HG02571 (cell line): ENCODE measurements around the gene SMIM23.
"Not testable (repeated sequence)": the region's sequence is repeated elsewhere in the genome, so short reads cannot be mapped to it uniquely, and the experiment has no call there.

Experiments
- ATAC-seq: cut with Tn5 transposase; IDR thresholded peaks from one replicate; pipeline ENCODE4 v1.9.1; 2021; ENCODE audit warnings: mild to moderate bottlenecking, moderate library complexity; ENCODE audit not compliant: unreplicated experiment

The SMIM23 gene

DNA sequence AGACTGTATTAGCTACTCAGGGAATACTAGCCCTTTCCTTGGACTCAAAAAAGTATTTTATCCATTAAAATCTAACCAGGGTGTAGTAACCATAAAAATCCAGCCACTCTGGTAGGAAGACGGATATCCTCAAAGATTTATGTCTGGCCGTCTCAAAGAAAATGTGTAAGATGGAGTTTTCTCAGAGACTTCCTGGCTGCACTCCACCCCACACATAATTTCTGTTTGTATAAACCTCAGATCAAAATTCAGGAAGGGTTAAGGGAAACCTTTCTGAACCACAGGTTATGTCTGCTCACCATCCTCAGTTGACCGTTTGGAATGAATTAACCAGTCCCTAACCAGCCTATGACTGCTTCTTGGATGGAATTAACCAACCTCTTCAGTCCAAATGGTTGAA is 13.8 kb upstream of the SMIM23 start:
- ATAC-seq = no peak

- ATAC-seq = no peak
Measured at GRCh38 chr5:171773106-171773505, 12.5 kb upstream of the SMIM23 start.

DNA sequence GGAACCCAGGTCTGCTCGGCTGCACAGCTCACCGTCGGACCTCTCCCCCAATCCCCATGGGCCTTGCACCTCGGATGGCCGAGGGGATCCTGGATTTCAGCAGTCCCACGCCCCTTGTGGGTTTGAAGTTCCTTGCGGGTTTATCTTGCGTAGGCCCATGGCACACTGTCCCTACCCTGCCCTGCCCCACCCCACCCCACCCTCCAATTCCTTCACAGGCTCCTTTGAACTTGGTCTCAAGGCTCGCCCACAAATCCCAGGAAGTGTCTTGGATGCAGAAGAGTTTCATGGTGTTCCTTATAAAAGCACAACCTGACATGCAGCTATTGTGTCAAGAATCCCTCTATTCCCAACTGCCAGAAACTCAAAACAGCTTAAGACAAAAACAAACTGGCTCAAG is 11.2 kb upstream of the SMIM23 start:
- ATAC-seq = no peak

DNA sequence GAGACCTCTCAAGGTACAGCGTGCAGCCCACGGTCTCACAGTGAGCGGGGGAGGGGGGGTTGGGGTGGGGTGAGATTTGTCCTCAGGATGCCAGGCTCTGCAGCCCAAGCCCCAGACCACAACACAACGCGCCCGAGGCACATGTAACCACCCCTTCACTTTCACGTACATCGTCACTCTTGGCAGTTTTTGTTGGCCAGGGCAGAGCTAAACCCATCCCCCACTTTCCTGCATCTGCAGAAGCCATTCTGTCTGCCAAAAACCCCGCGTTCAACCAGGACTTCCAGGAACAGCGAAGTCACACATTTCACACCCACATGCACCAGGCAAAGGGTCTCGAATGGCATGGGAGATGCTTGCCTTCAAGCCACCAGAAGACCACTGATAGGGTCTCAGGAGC is 9.4 kb upstream of the SMIM23 start:
- no peak for ATAC-seq

GRCh38 chr5:171776770-171777759 is 8.6 kb upstream of the SMIM23 start:
- ATAC-seq = no peak

GRCh38 chr5:171781744-171782143 is 3.9 kb upstream of the SMIM23 start:
- ATAC-seq = not testable (repeated sequence)

DNA sequence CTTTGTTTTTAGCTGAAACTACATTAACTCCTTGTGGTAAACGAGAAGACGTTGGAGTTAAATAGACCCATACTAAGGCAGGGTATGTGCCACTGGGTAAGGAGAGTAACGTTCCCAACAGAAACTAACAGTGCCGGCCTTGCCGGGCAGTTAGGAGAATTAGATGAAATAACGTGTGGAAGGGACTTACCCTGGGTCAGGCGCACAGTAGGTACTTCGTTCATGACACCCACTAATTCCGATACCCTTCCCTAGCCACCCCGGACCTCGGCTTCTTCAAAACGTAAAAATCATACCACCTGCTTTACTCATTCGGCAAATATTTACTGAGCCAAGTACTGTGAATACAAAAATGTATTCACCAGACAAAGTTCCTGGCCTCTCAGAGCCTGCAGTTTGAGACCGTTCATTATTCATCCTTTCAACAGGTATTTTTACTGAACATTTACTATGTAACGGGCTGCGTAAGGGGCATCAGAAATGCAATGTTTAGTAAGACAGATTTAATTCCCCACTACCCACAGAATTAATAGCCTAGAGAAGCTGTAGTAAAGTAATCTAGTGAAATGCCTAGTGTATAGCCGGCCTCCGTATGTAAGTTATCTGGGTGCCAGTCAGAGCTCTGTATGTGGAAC is 3.2 kb upstream of the SMIM23 start:
- ATAC-seq = no peak

- ATAC-seq = no peak
Measured at GRCh38 chr5:171783051-171783450, 2.6 kb upstream of the SMIM23 start.

DNA sequence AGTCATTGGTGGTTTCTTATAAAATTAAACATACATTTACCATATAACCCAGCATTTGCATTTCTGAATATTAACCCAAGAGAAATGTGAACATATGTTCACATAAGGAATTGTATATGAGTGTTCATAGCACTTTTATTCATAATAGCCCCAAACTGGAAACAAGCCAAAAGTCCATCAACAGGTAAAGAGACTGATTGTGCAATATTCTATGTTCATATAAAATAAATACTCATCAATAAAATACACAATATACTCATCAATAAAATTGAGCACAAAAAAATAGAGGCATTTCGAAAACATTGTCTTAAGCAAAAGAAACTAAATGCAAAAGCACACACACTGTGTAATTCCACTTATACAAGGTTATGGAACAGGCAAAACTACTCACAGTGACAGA is 3.7 kb downstream of the SMIM23 start:
- ATAC-seq = no peak

DNA sequence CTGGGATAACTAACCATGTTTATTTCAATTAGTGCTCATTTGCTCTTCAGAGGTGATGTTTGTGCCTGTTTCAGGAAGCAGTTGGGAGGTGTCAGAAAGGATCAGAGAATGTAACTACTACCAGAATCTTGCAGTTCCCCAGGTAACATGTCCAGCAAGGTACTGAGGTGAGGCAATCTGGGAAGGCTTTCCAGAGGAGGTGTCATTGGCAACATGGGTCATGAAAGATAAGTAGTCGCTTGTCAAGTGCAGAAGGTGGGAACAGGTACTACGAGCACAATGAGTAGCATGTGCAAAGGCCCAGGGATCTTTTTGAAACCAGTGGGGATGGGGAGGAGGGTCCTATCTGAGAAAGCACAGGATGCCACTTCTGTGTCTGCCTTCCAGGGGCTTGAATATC is 4.8 kb downstream of the SMIM23 start:
- no peak for ATAC-seq

GRCh38 chr5:171794470-171794960 is 8.9 kb downstream of the SMIM23 start:
- ATAC-seq = no peak

DNA sequence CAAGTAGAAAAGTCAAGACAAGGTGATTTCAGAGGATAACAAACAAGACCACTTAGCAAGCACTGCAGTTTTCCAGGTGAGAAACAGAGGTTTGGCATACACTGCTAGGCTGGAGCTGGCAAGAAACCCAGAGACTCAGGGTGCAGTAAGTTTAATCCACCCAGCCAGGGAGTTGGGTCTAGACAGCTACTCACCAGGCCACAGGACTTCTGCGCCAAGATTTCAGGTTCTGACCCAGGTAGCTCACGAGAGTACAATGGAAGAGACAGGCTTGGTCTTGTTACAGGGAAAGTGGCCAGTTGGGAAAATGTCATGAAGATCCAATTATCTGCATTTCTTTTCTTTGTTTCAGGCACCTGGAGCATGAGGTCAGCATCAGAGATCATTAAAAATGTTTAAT is 9.8 kb downstream of the SMIM23 start:
- ATAC-seq = no peak

DNA sequence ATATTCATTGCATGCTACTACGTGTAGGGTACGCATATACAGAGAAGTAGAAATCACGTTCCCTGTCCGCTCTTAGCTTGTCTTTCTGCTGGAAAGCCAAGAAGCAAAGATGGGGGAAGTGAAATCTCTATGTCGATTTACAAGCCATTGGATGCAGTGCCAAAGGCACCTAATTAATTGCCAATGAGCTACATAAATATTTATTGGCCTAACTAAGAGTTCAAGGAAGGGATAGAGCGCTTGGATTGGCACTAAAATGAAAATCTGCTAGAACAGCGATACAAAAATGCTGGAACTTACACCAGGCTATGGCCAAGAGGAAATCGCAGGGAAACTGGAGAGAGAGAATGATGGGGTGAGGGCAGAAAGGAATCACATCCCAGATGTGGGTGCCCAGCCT is 10.8 kb downstream of the SMIM23 start:
- ATAC-seq = no peak

DNA sequence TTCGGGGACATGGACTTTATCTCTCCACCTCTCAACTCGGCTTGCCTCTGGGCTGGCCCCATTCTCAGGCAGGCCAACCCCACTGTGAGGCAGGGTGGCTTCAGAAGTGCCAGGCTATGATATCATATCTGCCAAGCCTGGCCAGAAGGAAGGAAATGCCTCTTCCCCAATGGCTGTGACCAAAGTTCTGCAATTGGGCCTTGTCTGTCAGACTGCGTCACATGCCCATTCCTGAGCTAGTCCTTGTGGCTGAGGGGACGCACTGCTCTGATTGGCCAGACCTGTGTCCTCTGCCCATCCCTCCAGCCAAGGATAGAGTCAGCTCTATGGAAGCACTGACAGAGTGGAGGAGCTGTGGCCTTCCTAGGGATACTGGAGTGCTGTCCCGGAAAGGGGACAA is 11.9 kb downstream of the SMIM23 start:
- no peak for ATAC-seq

DNA sequence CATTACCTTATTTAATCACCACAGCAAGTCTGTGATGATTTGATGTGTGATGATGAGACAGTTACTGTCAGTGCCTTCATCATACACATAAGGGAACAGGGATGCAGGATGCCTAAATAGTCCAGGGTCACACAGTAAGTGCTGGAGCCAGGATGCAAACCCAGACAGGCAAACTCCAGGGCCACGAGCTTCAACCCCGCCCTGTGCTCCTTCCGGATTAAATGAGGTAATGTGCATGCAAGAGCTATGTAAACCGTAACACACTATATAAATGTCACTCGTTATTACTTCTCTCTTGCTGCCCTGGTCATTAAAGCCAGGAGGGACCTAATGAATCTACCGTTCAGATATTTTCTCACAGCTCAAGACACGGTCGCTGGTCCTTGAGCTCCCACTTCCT is 12.8 kb downstream of the SMIM23 start:
- ATAC-seq = no peak

DNA sequence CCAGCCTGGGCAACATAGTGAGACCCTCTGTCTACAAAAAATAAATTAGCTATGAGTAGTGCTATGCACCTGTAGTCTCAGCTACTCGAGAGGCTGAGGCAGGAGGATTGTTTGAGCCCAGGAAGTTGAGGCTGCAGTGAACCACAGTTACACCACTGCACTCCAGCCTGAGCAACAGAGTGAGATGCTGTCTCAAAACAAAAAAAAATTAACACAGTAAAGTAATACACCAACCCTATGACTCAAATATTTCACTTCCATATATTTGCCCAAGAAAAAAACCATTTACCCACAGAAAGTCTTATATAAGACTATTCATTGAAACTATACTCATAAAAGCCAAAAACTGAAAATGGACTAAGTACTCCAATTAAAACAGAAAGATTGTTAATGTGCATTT is 16.2 kb downstream of the SMIM23 start:
- no peak for ATAC-seq

- ATAC-seq = no peak
Measured at GRCh38 chr5:171805746-171806145, 20.1 kb downstream of the SMIM23 start.

- ATAC-seq = no peak
Measured at GRCh38 chr5:171806976-171807747, 21.5 kb downstream of the SMIM23 start.

DNA sequence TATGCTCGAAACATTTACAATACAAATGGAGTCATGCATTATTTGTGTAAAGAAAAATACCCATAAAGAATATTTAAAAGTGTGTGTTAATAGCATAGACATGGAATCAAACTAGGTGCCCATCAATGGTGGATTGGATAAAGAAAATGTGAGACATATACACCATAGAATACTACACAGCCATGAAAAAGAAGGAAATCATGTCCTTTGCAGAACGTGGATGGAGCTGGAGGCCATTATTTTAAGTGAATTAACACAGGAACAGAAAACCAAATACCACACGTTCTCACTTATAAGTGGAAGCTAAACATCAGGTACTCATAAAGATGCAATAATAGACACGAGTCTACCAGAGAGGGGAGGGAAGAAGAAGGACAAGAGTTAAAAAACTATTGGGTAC is 22.8 kb downstream of the SMIM23 start:
- no peak for ATAC-seq

GRCh38 chr5:171808951-171809350 is 23.3 kb downstream of the SMIM23 start:
- ATAC-seq = no peak

GRCh38 chr5:171810227-171810626 is 24.6 kb downstream of the SMIM23 start:
- no peak for ATAC-seq
